ENCODE measurements around the gene MYO3B.

The MYO3B gene

GRCh38 chr2:170368370-170368769, 190.4 kb downstream of the MYO3B start:
- H3K79me2 ChIP-seq (ENCODE audit: low read length) = no peaks in the 10 kb centered on the region
- no peak overlapping the region for H3K4me2 ChIP-seq (ENCODE audit: low read depth, low read length)
- no peaks in the 10 kb centered on the region for H3K4me1 ChIP-seq (ENCODE audit: low read length)
- no peaks in the 10 kb centered on the region for H3K9me2 ChIP-seq (replicated peaks; ENCODE audit: insufficient read depth, low read length)
- H4K20me1 ChIP-seq (ENCODE audit: insufficient read depth, low read length) = no peaks in the 10 kb centered on the region
- H3K4me3 ChIP-seq (ENCODE audit: low read length) = no peak overlapping the region
- no peak overlapping the region for H3K27ac ChIP-seq (ENCODE audit: low read length)
- DNase-seq = no peak
- no peak overlapping the region for H2AFZ ChIP-seq (ENCODE audit: low read length)
- no peaks in the 10 kb centered on the region for H3K27me3 ChIP-seq (replicated peaks; ENCODE audit: insufficient read depth, low read length)
- H3K36me3 ChIP-seq (replicated peaks; ENCODE audit: insufficient read depth, low read length) = no peaks in the 10 kb centered on the region
- TF ChIP-seq EZH2 (optimal IDR thresholded peaks at IDR 0.05; ENCODE audit: low read depth, low read length) = no peak
- no peak for TF ChIP-seq EZH2phosphoT487 (IDR thresholded peaks at IDR 0.05; ENCODE audit: low read length)
- no peak for TF ChIP-seq CTCF (IDR thresholded peaks at IDR 0.05; ENCODE audit: low read length)
- H3K9me3 ChIP-seq (replicated peaks; ENCODE audit: insufficient read depth, low read length) = no peaks in the 10 kb centered on the region
- no peaks in the 10 kb centered on the region for H3F3A ChIP-seq (ENCODE audit: insufficient read depth, low read length)
- no peak overlapping the region for H3K9ac ChIP-seq (ENCODE audit: low read length)

- Histone ChIP-seq H3K27ac (ENCODE audit: low read length) (no peak overlapping the region), H3K4me3 (ENCODE audit: low read length) (no peak overlapping the region), H3K4me2 (ENCODE audit: low read depth, low read length) (no peak overlapping the region), H3F3A (ENCODE audit: insufficient read depth, low read length) (no peaks in the 10 kb centered on the region), H3K9me2 (replicated peaks; ENCODE audit: insufficient read depth, low read length) (no peaks in the 10 kb centered on the region), H3K27me3 (replicated peaks; ENCODE audit: insufficient read depth, low read length) (no peaks in the 10 kb centered on the region), H3K79me2 (ENCODE audit: low read length) (no peaks in the 10 kb centered on the region), H3K9ac (ENCODE audit: low read length) (no peak overlapping the region), H2AFZ (ENCODE audit: low read length) (no peak overlapping the region), H3K4me1 (ENCODE audit: low read length) (no peaks in the 10 kb centered on the region), H3K36me3 (replicated peaks; ENCODE audit: insufficient read depth, low read length) (no peaks in the 10 kb centered on the region), H3K9me3 (replicated peaks; ENCODE audit: insufficient read depth, low read length) (no peaks in the 10 kb centered on the region), H4K20me1 (ENCODE audit: insufficient read depth, low read length) (no peaks in the 10 kb centered on the region)
- TF ChIP-seq CTCF (IDR thresholded peaks at IDR 0.05; ENCODE audit: low read length) (no peak), EZH2 (optimal IDR thresholded peaks at IDR 0.05; ENCODE audit: low read depth, low read length) (no peak), EZH2phosphoT487 (IDR thresholded peaks at IDR 0.05; ENCODE audit: low read length) (no peak)
- no peak for DNase-seq
Measured at GRCh38 chr2:170369228-170369627, 191.3 kb downstream of the MYO3B start.

- Histone ChIP-seq H3K4me3 (ENCODE audit: low read length) (no peak overlapping the region), H3K4me2 (ENCODE audit: low read depth, low read length) (no peak overlapping the region), H2AFZ (ENCODE audit: low read length) (no peak overlapping the region), H3K79me2 (ENCODE audit: low read length) (no peaks in the 10 kb centered on the region), H3K4me1 (ENCODE audit: low read length) (no peaks in the 10 kb centered on the region), H3K36me3 (replicated peaks; ENCODE audit: insufficient read depth, low read length) (no peaks in the 10 kb centered on the region), H3K9me3 (replicated peaks; ENCODE audit: insufficient read depth, low read length) (no peaks in the 10 kb centered on the region), H4K20me1 (ENCODE audit: insufficient read depth, low read length) (no peaks in the 10 kb centered on the region), H3K9me2 (replicated peaks; ENCODE audit: insufficient read depth, low read length) (no peaks in the 10 kb centered on the region), H3F3A (ENCODE audit: insufficient read depth, low read length) (no peaks in the 10 kb centered on the region), H3K27me3 (replicated peaks; ENCODE audit: insufficient read depth, low read length) (no peaks in the 10 kb centered on the region), H3K9ac (ENCODE audit: low read length) (no peak overlapping the region), H3K27ac (ENCODE audit: low read length) (no peak overlapping the region)
- TF ChIP-seq EZH2phosphoT487 (IDR thresholded peaks at IDR 0.05; ENCODE audit: low read length) = no peak
- no peak for TF ChIP-seq EZH2 (optimal IDR thresholded peaks at IDR 0.05; ENCODE audit: low read depth, low read length)
- TF ChIP-seq CTCF (IDR thresholded peaks at IDR 0.05; ENCODE audit: low read length) = peak; percentile 28
- DNase-seq = peak; percentile 43
Measured at GRCh38 chr2:170369894-170370293, 191.9 kb downstream of the MYO3B start.
